Measurements from ENCODE around the gene NUSAP1.

GRCh38 chr15:41429003-41429890 lies 96.6 kb downstream of the NUSAP1 start:
- TF ChIP-seq CTCF (conservative IDR thresholded peaks at IDR 0.05; ENCODE audit: low read depth, low read length) = no peak
- TF ChIP-seq EZH2 (IDR thresholded peaks at IDR 0.05; ENCODE audit: borderline replicate concordance, low read depth, low read length, poor library complexity, severe bottlenecking) = no peak
